KMS-11 (cell line): ENCODE measurements around the gene CUL9.

ENCODE experiments used
- H2AFZ ChIP-seq: fragments of 200-600 bp; sonication (generic); 2 replicates; pipeline ENCODE4 v1.6.1; 2016; ENCODE audit warnings: antibody characterized with exemption, mixed run types, low read depth
- H3K27ac ChIP-seq: fragments of 200-600 bp; sonication (generic); 2 replicates; pipeline ENCODE4 v1.6.1; 2016; ENCODE audit warnings: mild to moderate bottlenecking, mixed run types
- H3K27me3 ChIP-seq: fragments of 200-600 bp; sonication (generic); 2 replicates; pipeline ENCODE4 v1.6.1; 2017; ENCODE audit warnings: mild to moderate bottlenecking, low read depth, mixed run types, moderate library complexity; ENCODE audit not compliant: insufficient read depth
- H3K36me3 ChIP-seq: fragments of 200-600 bp; sonication (generic); 2 replicates; pipeline ENCODE4 v1.6.1; 2017; ENCODE audit warnings: mild to moderate bottlenecking, mixed run types; ENCODE audit not compliant: insufficient read depth
- H3K4me1 ChIP-seq: fragments of 200-600 bp; sonication (generic); 2 replicates; pipeline ENCODE4 v1.6.1; 2016; ENCODE audit warnings: mild to moderate bottlenecking, low read depth, mixed run types; ENCODE audit not compliant: poor library complexity, severe bottlenecking
- H3K4me2 ChIP-seq: fragments of 200-600 bp; sonication (generic); 2 replicates; pipeline ENCODE4 v1.7.0; 2016; ENCODE audit warnings: mild to moderate bottlenecking, mixed run types
- H3K4me3 ChIP-seq: fragments of 200-600 bp; sonication (generic); IDR thresholded peaks from 2 replicates; pipeline ENCODE4 v1.6.1; 2017; ENCODE audit warnings: low read depth, low read length, mixed read lengths; ENCODE audit not compliant: insufficient read depth
- H3K79me2 ChIP-seq: fragments of 200-600 bp; sonication (generic); 2 replicates; pipeline ENCODE4 v1.6.1; 2016; ENCODE audit warnings: low read depth, mixed run types; ENCODE audit not compliant: insufficient read depth
- H3K9ac ChIP-seq: fragments of 200-600 bp; sonication (generic); 2 replicates; pipeline ENCODE4 v1.6.1; 2016; ENCODE audit warnings: mild to moderate bottlenecking, mixed run types
- H4K20me1 ChIP-seq: fragments of 200-600 bp; sonication (generic); 2 replicates; pipeline ENCODE4 v1.6.1; 2016; ENCODE audit warnings: mild to moderate bottlenecking, mixed run types; ENCODE audit not compliant: insufficient read depth
- TF ChIP-seq, protein P1 (sequence below): fragments of 200-600 bp; sonication (generic); conservative IDR thresholded peaks from 2 replicates; pipeline ENCODE4 v1.6.1; 2017; ENCODE audit warnings: low read depth, mild to moderate bottlenecking, antibody characterized with exemption, low read length, moderate library complexity, mixed read lengths

The CUL9 gene

GRCh38 chr6:43271944-43272343 lies 89.9 kb downstream of the CUL9 start:
- no peak overlapping the region for H3K4me3 ChIP-seq
- no peaks in the 10 kb centered on the region for H4K20me1 ChIP-seq
- TF ChIP-seq, protein P1, sequence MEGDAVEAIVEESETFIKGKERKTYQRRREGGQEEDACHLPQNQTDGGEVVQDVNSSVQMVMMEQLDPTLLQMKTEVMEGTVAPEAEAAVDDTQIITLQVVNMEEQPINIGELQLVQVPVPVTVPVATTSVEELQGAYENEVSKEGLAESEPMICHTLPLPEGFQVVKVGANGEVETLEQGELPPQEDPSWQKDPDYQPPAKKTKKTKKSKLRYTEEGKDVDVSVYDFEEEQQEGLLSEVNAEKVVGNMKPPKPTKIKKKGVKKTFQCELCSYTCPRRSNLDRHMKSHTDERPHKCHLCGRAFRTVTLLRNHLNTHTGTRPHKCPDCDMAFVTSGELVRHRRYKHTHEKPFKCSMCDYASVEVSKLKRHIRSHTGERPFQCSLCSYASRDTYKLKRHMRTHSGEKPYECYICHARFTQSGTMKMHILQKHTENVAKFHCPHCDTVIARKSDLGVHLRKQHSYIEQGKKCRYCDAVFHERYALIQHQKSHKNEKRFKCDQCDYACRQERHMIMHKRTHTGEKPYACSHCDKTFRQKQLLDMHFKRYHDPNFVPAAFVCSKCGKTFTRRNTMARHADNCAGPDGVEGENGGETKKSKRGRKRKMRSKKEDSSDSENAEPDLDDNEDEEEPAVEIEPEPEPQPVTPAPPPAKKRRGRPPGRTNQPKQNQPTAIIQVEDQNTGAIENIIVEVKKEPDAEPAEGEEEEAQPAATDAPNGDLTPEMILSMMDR, result no peak
- H3K4me1 ChIP-seq, result no peaks in the 10 kb centered on the region
- no peaks in the 10 kb centered on the region for H3K79me2 ChIP-seq
- no peak overlapping the region for H3K4me2 ChIP-seq
- no peaks in the 10 kb centered on the region for H3K36me3 ChIP-seq
- no peaks in the 10 kb centered on the region for H3K27me3 ChIP-seq
- no peak overlapping the region for H3K27ac ChIP-seq
- H2AFZ ChIP-seq, result no peak overlapping the region
- H3K9ac ChIP-seq, result no peak overlapping the region

DNA sequence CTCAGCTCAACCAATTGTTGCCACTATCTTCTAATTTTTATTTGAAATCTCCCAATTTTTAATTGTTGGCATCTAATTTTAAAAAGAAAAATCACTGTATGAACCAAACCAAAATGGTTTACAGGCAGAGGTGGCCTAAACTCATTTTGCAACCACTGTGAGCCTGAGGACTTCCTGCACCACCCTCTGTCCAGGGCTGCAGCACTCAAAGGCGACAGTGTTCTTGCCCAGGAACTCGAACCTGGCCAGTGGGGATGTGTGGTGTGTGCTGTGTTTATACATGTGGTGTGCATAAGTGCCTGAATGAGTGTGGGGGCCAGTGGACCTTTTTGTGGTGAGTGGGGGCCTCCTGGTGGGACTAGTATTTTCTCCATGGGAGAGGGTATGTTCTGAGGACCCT lies 91.7 kb downstream of the CUL9 start:
- TF ChIP-seq, protein P1, result no peak
- no peak overlapping the region for H3K9ac ChIP-seq
- no peak overlapping the region for H3K4me3 ChIP-seq
- no peaks in the 10 kb centered on the region for H3K27me3 ChIP-seq
- no peaks in the 10 kb centered on the region for H3K4me1 ChIP-seq
- H4K20me1 ChIP-seq, result no peaks in the 10 kb centered on the region
- H2AFZ ChIP-seq, result no peak overlapping the region
- H3K79me2 ChIP-seq, result no peaks in the 10 kb centered on the region
- no peak overlapping the region for H3K4me2 ChIP-seq
- no peak overlapping the region for H3K27ac ChIP-seq
- H3K36me3 ChIP-seq, result no peaks in the 10 kb centered on the region
